Neural cell (in vitro differentiated cells): ENCODE data around the gene RDX. TPM values are rescaled to one million over a fixed set of nuclear protein-coding genes. Genes with fewer than 3 reads are reported as not detected.
"Not testable (repeated sequence)": the region's sequence is repeated elsewhere in the genome, so short reads cannot be mapped to it uniquely, and the experiment has no call there.

Source experiments
- H2AFZ ChIP-seq: fragments of 200-600, 300-800 bp; sonication (generic), shearing (Covaris generic); 2 replicates; pipeline ENCODE4 v1.6.0; 2014; ENCODE audit warnings: low read depth, mild to moderate bottlenecking, antibody characterized with exemption, low read length, moderate library complexity
- H3F3A ChIP-seq: fragments of 200-600 bp; shearing (Covaris generic); 2 replicates; pipeline ENCODE4 v1.6.1; 2016; ENCODE audit warnings: mild to moderate bottlenecking, moderate library complexity, mixed read lengths, antibody characterized with exemption, low read length; ENCODE audit not compliant: insufficient read depth, poor library complexity, severe bottlenecking
- H3K27ac ChIP-seq: fragments of 200-600, 300-800 bp; sonication (generic), shearing (Covaris generic); 2 replicates; pipeline ENCODE4 v1.5.1; 2014; ENCODE audit warnings: mild to moderate bottlenecking, low read length, moderate library complexity
- H3K27me3 ChIP-seq: fragments of 300-800, 200-600 bp; sonication (generic), shearing (Covaris generic); 2 replicates; pipeline ENCODE4 v1.6.0; 2014; ENCODE audit warnings: mild to moderate bottlenecking, low read depth, low read length, moderate library complexity; ENCODE audit not compliant: insufficient read depth
- H3K36me3 ChIP-seq: fragments of 300-800, 200-600 bp; sonication (generic), shearing (Covaris generic); 2 replicates; pipeline ENCODE4 v1.5.1; 2014; ENCODE audit warnings: mild to moderate bottlenecking, antibody characterized with exemption, low read length, moderate library complexity; ENCODE audit not compliant: insufficient read depth
- H3K4me2 ChIP-seq: fragments of 300-800, 200-600 bp; sonication (generic), shearing (Covaris generic); 2 replicates; pipeline ENCODE4 v1.6.0; 2014; ENCODE audit warnings: mild to moderate bottlenecking, low read length
- H3K4me3 ChIP-seq: fragments of 300-800, 200-600 bp; sonication (generic), shearing (Covaris generic); 2 replicates; pipeline ENCODE4 v1.5.1; 2014; ENCODE audit warnings: mild to moderate bottlenecking, low read length, moderate library complexity
- H3K79me2 ChIP-seq: fragments of 200-600 bp; shearing (Covaris generic); replicated peaks from 2 replicates; pipeline ENCODE4 v1.6.0; 2014; ENCODE audit warnings: mild to moderate bottlenecking, low read length, moderate library complexity; ENCODE audit not compliant: insufficient read depth
- H3K9ac ChIP-seq: fragments of 300-800, 200-600 bp; sonication (generic), shearing (Covaris generic); 2 replicates; pipeline ENCODE4 v1.6.1; 2016; ENCODE audit warnings: mild to moderate bottlenecking, low read length, mixed read lengths
- H3K9me2 ChIP-seq: fragments of 200-600 bp; shearing (Covaris generic); 2 replicates; pipeline ENCODE4 v1.6.1; 2016; ENCODE audit warnings: mild to moderate bottlenecking, low read length, mixed read lengths; ENCODE audit not compliant: insufficient read depth
- H3K9me3 ChIP-seq: fragments of 200-600, 300-800 bp; sonication (generic), shearing (Covaris generic); 2 replicates; pipeline ENCODE4 v1.6.1; 2016; ENCODE audit warnings: mild to moderate bottlenecking, mixed run types, low read length, moderate library complexity, mixed read lengths
- H4K20me1 ChIP-seq: fragments of 200-600 bp; shearing (Covaris generic); 2 replicates; pipeline ENCODE4 v1.6.1; 2016; ENCODE audit warnings: mild to moderate bottlenecking, mixed run types; ENCODE audit not compliant: insufficient read depth
- CTCF ChIP-seq: fragments of 450-650 bp; IDR thresholded peaks from 2 replicates; pipeline ENCODE4 v1.5.1; 2014; ENCODE audit warnings: antibody characterized with exemption, mild to moderate bottlenecking, moderate library complexity; ENCODE audit not compliant: poor library complexity, severe bottlenecking
- EP300 ChIP-seq: fragments of 450-650 bp; conservative IDR thresholded peaks from 2 replicates; pipeline ENCODE4 v1.6.1; 2014; ENCODE audit warnings: antibody characterized with exemption, mild to moderate bottlenecking, moderate library complexity; ENCODE audit not compliant: poor library complexity, severe bottlenecking
- EZH2 ChIP-seq: fragments of 200-600, 300-800 bp; shearing (Covaris generic), sonication (generic); IDR thresholded peaks from 2 replicates; pipeline ENCODE4 v1.6.1; 2014; ENCODE audit warnings: antibody characterized with exemption, low read length, borderline replicate concordance, mild to moderate bottlenecking; ENCODE audit not compliant: insufficient read depth, poor library complexity, severe bottlenecking
- MXI1 ChIP-seq: fragments of 450-650 bp; conservative IDR thresholded peaks from 2 replicates; pipeline ENCODE4 v1.6.1; 2014; ENCODE audit warnings: antibody characterized with exemption, mild to moderate bottlenecking; ENCODE audit not compliant: poor library complexity, severe bottlenecking
- POLR2AphosphoS5 ChIP-seq: IDR thresholded peaks from 2 replicates; pipeline ENCODE4 v1.6.1; 2012
- RAD21 ChIP-seq: fragments of 450-650 bp; conservative IDR thresholded peaks from 2 replicates; pipeline ENCODE4 v1.6.1; 2014; ENCODE audit warnings: antibody characterized with exemption, mild to moderate bottlenecking, moderate library complexity
- REST ChIP-seq: IDR thresholded peaks from 2 replicates; pipeline ENCODE4 v1.6.1; 2012; ENCODE audit warnings: borderline replicate concordance
- SMC3 ChIP-seq: fragments of 450-650 bp; conservative IDR thresholded peaks from 2 replicates; pipeline ENCODE4 v1.6.1; 2014; ENCODE audit warnings: antibody characterized with exemption, mild to moderate bottlenecking, moderate library complexity; ENCODE audit not compliant: poor library complexity
- TAF1 ChIP-seq: IDR thresholded peaks from 2 replicates; pipeline ENCODE4 v1.6.1; 2012; ENCODE audit warnings: low read depth
- polyA plus RNA-seq: library from polyadenylated mRNA; depleted of rRNA; stranded (reverse); fragments of >200 nt; gene quantifications from 2 replicates; pipeline ENCODE4 v1.2.3, GENCODE V29; 2014

RDX gene
- polyA plus RNA-seq, 1 donor from 2014 or later: 39.0 TPM

GRCh38 chr11:110196884-110197420 is 99.5 kb downstream of the RDX start:
- no peak overlapping the region for H2AFZ ChIP-seq
- H4K20me1 ChIP-seq: no peaks in the 10 kb centered on the region
- H3K27me3 ChIP-seq: no peaks in the 10 kb centered on the region
- H3K4me2 ChIP-seq: no peak overlapping the region
- no peaks in the 10 kb centered on the region for H3K9me3 ChIP-seq
- no peaks in the 10 kb centered on the region for H3F3A ChIP-seq
- TF ChIP-seq TAF1: no peak
- no peak for TF ChIP-seq SMC3
- TF ChIP-seq EZH2: no peak
- TF ChIP-seq POLR2AphosphoS5: no peak
- no peak for TF ChIP-seq REST
- no peak for TF ChIP-seq EP300
- no peak for TF ChIP-seq MXI1
- no peak for TF ChIP-seq RAD21
- no peak for TF ChIP-seq CTCF
- no peak overlapping the region for H3K9ac ChIP-seq
- H3K4me3 ChIP-seq: no peak overlapping the region
- no peaks in the 10 kb centered on the region for H3K9me2 ChIP-seq
- no peaks in the 10 kb centered on the region for H3K79me2 ChIP-seq
- no peaks in the 10 kb centered on the region for H3K36me3 ChIP-seq
- H3K27ac ChIP-seq: no peak overlapping the region

GRCh38 chr11:110196241-110196754 is 100.1 kb downstream of the RDX start:
- Histone ChIP-seq H3F3A (no peaks in the 10 kb centered on the region), H3K9me3 (no peaks in the 10 kb centered on the region), H3K36me3 (no peaks in the 10 kb centered on the region), H4K20me1 (no peaks in the 10 kb centered on the region), H3K27me3 (no peaks in the 10 kb centered on the region), H2AFZ (no peak overlapping the region), H3K4me3 (no peak overlapping the region), H3K4me2 (no peak overlapping the region), H3K9me2 (no peaks in the 10 kb centered on the region), H3K27ac (no peak overlapping the region), H3K79me2 (no peaks in the 10 kb centered on the region), H3K9ac (no peak overlapping the region)
- TF ChIP-seq TAF1: no peak
- no peak for TF ChIP-seq REST
- TF ChIP-seq MXI1: no peak
- no peak for TF ChIP-seq RAD21
- no peak for TF ChIP-seq POLR2AphosphoS5
- no peak for TF ChIP-seq SMC3
- TF ChIP-seq EZH2: no peak
- TF ChIP-seq CTCF: no peak
- no peak for TF ChIP-seq EP300

- H2AFZ ChIP-seq, H4K20me1 ChIP-seq, H3K79me2 ChIP-seq, H3K27ac ChIP-seq, H3K27me3 ChIP-seq, H3F3A ChIP-seq, H3K9me2 ChIP-seq, H3K4me2 ChIP-seq, H3K9me3 ChIP-seq, H3K9ac ChIP-seq, H3K4me3 ChIP-seq, H3K36me3 ChIP-seq: not testable (repeated sequence)
Observed at GRCh38 chr11:110194211-110194766, 102.1 kb downstream of the RDX start.
